Glutamatergic neuron (in vitro differentiated cells): ENCODE measurements around the gene CRYGN. TPM values are rescaled to one million over a fixed set of nuclear protein-coding genes. Genes with fewer than 3 reads are reported as not detected.

Experiments
- DNase-seq: peaks from one replicate; pipeline ENCODE4 v3.0.0; 2022
- H3K27ac Mint-ChIP-seq: one replicate; pipeline ENCODE4 v1.8.0; 2020; ENCODE audit warnings: mild to moderate bottlenecking, mixed read lengths, inconsistent platforms; ENCODE audit not compliant: unreplicated experiment
- H3K27me3 Mint-ChIP-seq: one replicate; pipeline ENCODE4 v1.8.0; 2020; ENCODE audit warnings: mild to moderate bottlenecking, moderate library complexity, mixed read lengths, inconsistent platforms; ENCODE audit not compliant: unreplicated experiment
- H3K36me3 Mint-ChIP-seq: one replicate; pipeline ENCODE4 v1.8.0; 2020; ENCODE audit warnings: mild to moderate bottlenecking, mixed read lengths, inconsistent platforms; ENCODE audit not compliant: unreplicated experiment
- H3K4me1 Mint-ChIP-seq: one replicate; pipeline ENCODE4 v1.8.0; 2020; ENCODE audit warnings: mild to moderate bottlenecking, low read depth, mixed read lengths, inconsistent platforms; ENCODE audit not compliant: unreplicated experiment
- H3K4me3 Mint-ChIP-seq: one replicate; pipeline ENCODE4 v1.8.0; 2020; ENCODE audit warnings: mild to moderate bottlenecking, mixed read lengths, inconsistent platforms; ENCODE audit not compliant: unreplicated experiment
- H3K9me3 Mint-ChIP-seq: one replicate; pipeline ENCODE4 v1.8.0; 2020; ENCODE audit warnings: mild to moderate bottlenecking, moderate library complexity, mixed read lengths, inconsistent platforms; ENCODE audit not compliant: unreplicated experiment
- total RNA-seq: library from RNA; stranded (reverse); fragmentation: NEBNext Ultra II Directional; extraction: Animal tissue kit (Norgen Biotek cat#: 25700); gene quantifications from one replicate; pipeline ENCODE4 v1.2.1, GENCODE V29; 2021; ENCODE audit not compliant: unreplicated experiment
- TF ChIP-seq, protein P1 (sequence below): fragments of 200-600 bp; sonication (generic); IDR thresholded peaks from one replicate; pipeline ENCODE4 v1.5.0; 2021; ENCODE audit not compliant: partially characterized antibody, unreplicated experiment

Gene CRYGN
- total RNA-seq, 1 donor from 2014 or later = not detected

DNA sequence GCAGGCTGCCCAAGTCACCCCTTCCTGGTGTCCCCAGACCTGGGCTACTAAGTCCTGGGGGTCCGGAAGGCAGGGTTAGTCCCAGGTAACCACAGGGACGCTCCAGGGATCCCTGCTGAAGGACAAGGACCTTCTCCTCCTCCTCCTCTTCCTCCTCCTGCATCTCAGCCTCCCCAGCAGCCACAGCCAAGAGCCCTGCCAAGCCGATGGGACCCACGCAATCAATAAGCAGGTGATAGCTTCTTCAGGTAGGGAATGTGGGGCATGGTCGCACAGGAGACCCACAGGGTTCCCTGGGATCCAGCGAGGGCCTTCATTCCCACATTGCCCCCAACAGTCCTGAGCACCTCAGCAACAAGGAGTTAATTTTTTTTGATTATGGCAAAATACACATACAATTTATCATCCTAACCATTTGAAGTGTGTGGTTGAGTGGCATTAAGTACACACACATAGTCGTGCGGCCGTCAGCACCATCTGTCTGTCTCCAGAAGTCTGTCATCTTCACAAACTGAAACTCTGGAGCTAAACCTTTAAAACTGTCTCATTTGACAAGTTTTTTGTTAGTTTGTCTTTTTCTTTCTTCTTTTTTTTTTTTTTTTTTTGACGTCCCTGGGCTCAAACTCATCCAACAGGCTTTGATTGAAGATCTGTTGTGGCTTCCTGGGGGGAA is 12.1 kb downstream of the CRYGN start:
- peaks cover 3% of the 10 kb centered on the region for H3K4me1 Mint-ChIP-seq
- H3K4me3 Mint-ChIP-seq = no peak overlapping the region
- H3K9me3 Mint-ChIP-seq = peaks cover 7% of the 10 kb centered on the region
- H3K27me3 Mint-ChIP-seq = peaks cover 1% of the 10 kb centered on the region
- no peaks in the 10 kb centered on the region for H3K36me3 Mint-ChIP-seq
- TF ChIP-seq, protein P1, sequence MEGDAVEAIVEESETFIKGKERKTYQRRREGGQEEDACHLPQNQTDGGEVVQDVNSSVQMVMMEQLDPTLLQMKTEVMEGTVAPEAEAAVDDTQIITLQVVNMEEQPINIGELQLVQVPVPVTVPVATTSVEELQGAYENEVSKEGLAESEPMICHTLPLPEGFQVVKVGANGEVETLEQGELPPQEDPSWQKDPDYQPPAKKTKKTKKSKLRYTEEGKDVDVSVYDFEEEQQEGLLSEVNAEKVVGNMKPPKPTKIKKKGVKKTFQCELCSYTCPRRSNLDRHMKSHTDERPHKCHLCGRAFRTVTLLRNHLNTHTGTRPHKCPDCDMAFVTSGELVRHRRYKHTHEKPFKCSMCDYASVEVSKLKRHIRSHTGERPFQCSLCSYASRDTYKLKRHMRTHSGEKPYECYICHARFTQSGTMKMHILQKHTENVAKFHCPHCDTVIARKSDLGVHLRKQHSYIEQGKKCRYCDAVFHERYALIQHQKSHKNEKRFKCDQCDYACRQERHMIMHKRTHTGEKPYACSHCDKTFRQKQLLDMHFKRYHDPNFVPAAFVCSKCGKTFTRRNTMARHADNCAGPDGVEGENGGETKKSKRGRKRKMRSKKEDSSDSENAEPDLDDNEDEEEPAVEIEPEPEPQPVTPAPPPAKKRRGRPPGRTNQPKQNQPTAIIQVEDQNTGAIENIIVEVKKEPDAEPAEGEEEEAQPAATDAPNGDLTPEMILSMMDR = no peak
- DNase-seq = no peak
- no peak overlapping the region for H3K27ac Mint-ChIP-seq

DNA sequence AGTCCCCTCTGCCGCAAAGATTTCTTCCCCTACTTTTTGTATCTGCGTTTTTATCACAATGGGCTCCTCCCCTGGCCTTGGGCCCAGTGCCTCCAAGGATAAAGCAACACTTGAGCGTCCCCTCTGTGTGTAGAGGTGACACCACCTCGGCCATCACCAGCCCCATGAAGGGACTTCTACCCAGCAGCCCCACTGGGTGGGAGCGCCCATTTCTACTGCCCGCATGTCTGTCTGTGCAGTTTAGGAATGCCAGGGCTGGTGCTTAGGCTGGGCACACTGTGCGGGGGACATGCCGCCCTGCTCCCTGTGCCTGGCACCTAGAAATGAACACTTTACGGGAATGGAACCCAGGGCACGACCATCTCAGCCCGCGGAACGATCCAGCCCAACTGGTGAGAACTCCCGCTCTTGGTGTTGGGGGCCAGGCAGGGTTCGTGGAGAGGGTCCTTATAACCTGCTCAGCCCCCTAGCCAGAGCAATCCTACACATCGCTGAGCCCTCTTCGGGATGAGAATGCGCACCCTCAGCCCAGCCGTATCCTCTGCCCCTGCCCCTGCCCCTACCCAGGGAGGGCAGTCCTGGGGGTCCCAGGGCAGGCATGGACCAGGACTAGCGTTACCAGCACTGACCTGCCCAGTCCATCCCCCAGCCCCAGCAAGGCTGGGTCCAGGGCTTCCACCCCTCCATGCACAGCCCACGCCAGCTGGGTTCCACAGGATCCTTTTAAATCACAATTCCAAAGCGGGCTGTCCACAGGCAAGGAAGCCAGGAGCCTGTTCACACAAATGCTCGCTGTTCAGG is 12.8 kb downstream of the CRYGN start:
- Mint-ChIP-seq H3K4me1 (peaks cover 3% of the 10 kb centered on the region), H3K9me3 (peaks cover 8% of the 10 kb centered on the region), H3K4me3 (no peak overlapping the region), H3K36me3 (peaks cover 6% of the 10 kb centered on the region), H3K27ac (no peak overlapping the region), H3K27me3 (peaks cover 1% of the 10 kb centered on the region)
- no peak for DNase-seq
- TF ChIP-seq, protein P1 = no peak

DNA sequence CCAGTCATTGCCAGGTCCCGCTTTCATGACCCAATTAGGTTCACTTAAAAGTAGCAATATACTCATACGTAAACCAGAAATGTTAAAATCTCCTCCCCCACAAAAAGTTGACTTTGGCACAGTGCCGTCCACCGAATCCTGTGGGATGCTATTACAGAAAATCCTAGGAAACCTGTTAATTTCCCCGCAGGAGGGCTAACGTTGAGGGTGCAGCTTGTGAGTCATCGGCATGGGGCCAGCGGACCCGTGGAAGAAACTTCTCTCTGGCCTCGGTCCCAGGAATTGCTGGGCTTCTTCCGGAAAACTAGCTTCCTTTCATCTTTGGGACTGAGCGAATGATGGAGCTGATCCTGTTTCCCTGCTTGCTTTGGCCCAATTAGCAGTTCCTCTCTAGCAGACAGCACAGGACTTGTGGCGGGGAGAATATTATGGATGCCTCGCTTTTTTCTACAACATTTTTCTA is 13.5 kb downstream of the CRYGN start:
- peaks cover 12% of the 10 kb centered on the region for H3K36me3 Mint-ChIP-seq
- DNase-seq = no peak
- peaks cover 1% of the 10 kb centered on the region for H3K27me3 Mint-ChIP-seq
- peaks cover 8% of the 10 kb centered on the region for H3K9me3 Mint-ChIP-seq
- no peak overlapping the region for H3K27ac Mint-ChIP-seq
- H3K4me3 Mint-ChIP-seq = no peak overlapping the region
- TF ChIP-seq, protein P1 = no peak
- peaks cover 3% of the 10 kb centered on the region for H3K4me1 Mint-ChIP-seq

DNA sequence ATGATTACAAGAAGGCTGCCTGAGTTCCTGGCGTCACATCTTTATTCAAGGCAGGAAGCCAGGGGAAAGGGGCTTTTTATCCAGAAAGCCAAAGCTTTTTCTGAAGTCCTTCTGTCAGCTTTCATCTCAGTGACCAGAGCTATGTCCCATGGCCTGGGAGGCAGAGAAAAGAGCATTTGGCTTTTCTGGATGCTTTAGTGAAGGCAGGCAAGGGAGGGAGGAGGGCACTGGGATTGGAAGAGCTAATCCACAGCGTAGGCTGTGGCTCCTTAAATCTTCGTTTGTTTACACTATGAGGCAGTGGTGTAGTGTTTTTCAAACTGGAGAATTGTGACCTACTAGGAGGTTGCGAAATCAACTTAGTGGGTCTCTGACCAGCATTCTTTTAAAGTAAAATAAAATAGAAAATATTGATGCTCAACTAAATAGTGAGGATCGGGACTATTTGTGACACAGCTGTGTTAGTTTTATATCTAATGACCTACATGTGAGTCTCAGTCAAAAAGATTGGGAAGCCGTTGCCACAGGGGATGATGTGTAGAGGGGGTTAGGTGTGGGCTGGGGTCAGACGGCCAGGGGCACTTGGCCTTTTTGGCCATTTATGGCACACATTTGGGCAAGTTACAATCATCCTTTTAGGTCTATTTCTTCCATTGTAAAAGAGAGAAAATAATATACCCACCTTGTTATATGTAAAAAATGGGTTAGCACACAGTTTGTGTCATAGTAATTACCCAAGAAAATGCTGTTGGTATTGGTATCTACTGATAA is 14.1 kb downstream of the CRYGN start:
- Mint-ChIP-seq H3K27ac (no peak overlapping the region), H3K36me3 (peaks cover 12% of the 10 kb centered on the region), H3K9me3 (peaks cover 8% of the 10 kb centered on the region), H3K4me1 (peaks cover 3% of the 10 kb centered on the region), H3K27me3 (peaks cover 1% of the 10 kb centered on the region), H3K4me3 (no peak overlapping the region)
- DNase-seq = no peak
- TF ChIP-seq, protein P1 = no peak
